DOHH2 (cell line): ENCODE data around the gene EIPR1.

Experiments
- CTCF ChIP-seq: fragments of 200-600 bp; sonication (generic); IDR thresholded peaks from one replicate; pipeline ENCODE4 v1.5.1; 2014; ENCODE audit warnings: antibody characterized with exemption, mild to moderate bottlenecking, low read depth, low read length; ENCODE audit not compliant: poor library complexity, severe bottlenecking
- EZH2phosphoT487 ChIP-seq: fragments of 200-600 bp; sonication (generic); IDR thresholded peaks from 2 replicates; pipeline ENCODE4 v1.6.1; 2017; ENCODE audit warnings: borderline replicate concordance, mild to moderate bottlenecking, antibody characterized with exemption, low read length, moderate library complexity, mixed read lengths

- TF ChIP-seq CTCF (no peak), EZH2phosphoT487 (no peak)
Observed at GRCh38 chr2:3145471-3146021, 232.1 kb downstream of the EIPR1 start.
